ENCODE results near the gene MPHOSPH9. TPM values are rescaled to one million over a fixed set of nuclear protein-coding genes. Genes with fewer than 3 reads are reported as not detected.

MPHOSPH9 gene
- total RNA-seq, 1 experiment from 2014 or later, result 44.9 TPM

GRCh38 chr12:123171967-123172366 is 61.0 kb downstream of the MPHOSPH9 start:
- Histone ChIP-seq H3K27me3 (ENCODE audit: insufficient read depth, low read length) (no peaks in the 10 kb centered on the region), H3K27ac (ENCODE audit: low read depth, low read length) (no peak overlapping the region), H3K9me3 (ENCODE audit: control insufficient read depth in 1 of 2, insufficient read depth in 1 of 2, low read depth in 1 of 2, low read length in 2 of 2) (no peaks in the 10 kb centered on the region), H3K4me1 (ENCODE audit: control insufficient read depth in 1 of 2, insufficient read depth in 2 of 2, low read length in 2 of 2) (no peaks in the 10 kb centered on the region), H3K4me2 (ENCODE audit: low read length) (no peak overlapping the region), H3K4me3 (replicated peaks in 1 of 2; ENCODE audit: low read depth in 1 of 2, low read length in 2 of 2) (no peak overlapping the region), H3K79me2 (ENCODE audit: insufficient read depth, low read length) (no peaks in the 10 kb centered on the region), H3K9me2 (ENCODE audit: insufficient read depth) (no peaks in the 10 kb centered on the region), H4K20me1 (ENCODE audit: insufficient read depth) (no peaks in the 10 kb centered on the region), H3K9ac (ENCODE audit: low read length) (no peak overlapping the region), H2AFZ (ENCODE audit: low read depth, low read length, poor library complexity, severe bottlenecking) (no peak overlapping the region), H3K36me3 (ENCODE audit: control insufficient read depth in 1 of 2, insufficient read depth in 2 of 2, low read length in 2 of 2) (peaks cover 13 to 18% of the 10 kb centered on the region in 2 experiments; a peak in 3 of 4 replicates)
- intact Hi-C loops (cut with micrococcal nuclease), result no loop called here
- TF ChIP-seq ZFX (IDR thresholded peaks at IDR 0.05) (no peak), SRF (IDR thresholded peaks at IDR 0.05; ENCODE audit: low read depth) (no peak), SP1 (IDR thresholded peaks at IDR 0.05; ENCODE audit: low read depth) (no peak), CEBPB (IDR thresholded peaks at IDR 0.05; ENCODE audit: low read depth) (no peak)
- TF ChIP-seq, protein P1, sequence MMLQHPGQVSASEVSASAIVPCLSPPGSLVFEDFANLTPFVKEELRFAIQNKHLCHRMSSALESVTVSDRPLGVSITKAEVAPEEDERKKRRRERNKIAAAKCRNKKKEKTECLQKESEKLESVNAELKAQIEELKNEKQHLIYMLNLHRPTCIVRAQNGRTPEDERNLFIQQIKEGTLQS (IDR thresholded peaks at IDR 0.05), result no peak
- no peak for ATAC-seq
- POLR2A ChIA-PET, result no interaction called here
- DNase-seq (ENCODE audit: low read depth, low spot score), result no peak
- RAD21 ChIA-PET (ENCODE audit: low non-redundant PET in 1 of 2, low total read pairs in 2 of 2, uncharacterized antibody in 2 of 2, unreplicated experiment in 2 of 2), result no interaction called here
- CTCF ChIA-PET, result no interaction called here
- BruUV-seq (replicated peaks), result no TSS peak

DNA sequence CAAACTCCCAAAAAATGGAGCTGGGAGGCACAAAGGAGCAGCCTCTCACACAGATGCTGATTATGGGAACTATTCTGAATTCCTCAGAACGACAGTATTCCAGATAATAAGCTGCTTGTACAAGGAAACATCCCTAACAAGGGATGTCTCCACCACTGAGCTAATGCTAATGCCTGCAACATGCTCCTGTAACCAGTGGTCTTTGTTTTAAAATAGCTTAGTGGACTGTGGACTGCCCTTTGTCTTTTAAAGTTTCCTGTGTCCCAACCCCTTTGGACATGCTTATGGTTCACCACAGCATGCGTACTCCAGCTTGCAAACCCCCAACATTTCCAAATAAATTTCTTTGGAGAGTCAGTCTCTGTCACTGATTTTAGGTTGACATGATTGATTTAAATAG is 65.6 kb downstream of the MPHOSPH9 start:
- H4K20me1 ChIP-seq (ENCODE audit: insufficient read depth), result no peaks in the 10 kb centered on the region
- CTCF ChIA-PET, result no interaction called here
- no peak overlapping the region for H3K4me2 ChIP-seq (ENCODE audit: low read length)
- RAD21 ChIA-PET (ENCODE audit: low non-redundant PET in 1 of 2, low total read pairs in 2 of 2, uncharacterized antibody in 2 of 2, unreplicated experiment in 2 of 2), result no interaction called here
- no peak overlapping the region for H3K4me3 ChIP-seq (replicated peaks in 1 of 2; ENCODE audit: low read depth in 1 of 2, low read length in 2 of 2)
- ATAC-seq (no peak), DNase-seq (ENCODE audit: low read depth, low spot score) (no peak)
- H3K36me3 ChIP-seq (ENCODE audit: control insufficient read depth in 1 of 2, insufficient read depth in 2 of 2, low read length in 2 of 2), result peaks cover 0 to 4% of the 10 kb centered on the region in 2 experiments; a peak in 2 of 4 replicates
- H3K9me3 ChIP-seq (ENCODE audit: control insufficient read depth in 1 of 2, insufficient read depth in 1 of 2, low read depth in 1 of 2, low read length in 2 of 2), result no peaks in the 10 kb centered on the region
- no peaks in the 10 kb centered on the region for H3K79me2 ChIP-seq (ENCODE audit: insufficient read depth, low read length)
- POLR2A ChIA-PET, result no interaction called here
- no peak overlapping the region for H3K27ac ChIP-seq (ENCODE audit: low read depth, low read length)
- H3K27me3 ChIP-seq (ENCODE audit: insufficient read depth, low read length), result no peaks in the 10 kb centered on the region
- H3K9me2 ChIP-seq (ENCODE audit: insufficient read depth), result no peaks in the 10 kb centered on the region
- intact Hi-C loops (cut with micrococcal nuclease), result no loop called here
- peaks cover 2 to 4% of the 10 kb centered on the region in 2 experiments; a peak in 2 of 4 replicates for H3K4me1 ChIP-seq (ENCODE audit: control insufficient read depth in 1 of 2, insufficient read depth in 2 of 2, low read length in 2 of 2)
- no peak for TF ChIP-seq CBX3 (IDR thresholded peaks at IDR 0.05; ENCODE audit: low read depth)
- no peak for TF ChIP-seq ZNF274 (IDR thresholded peaks at IDR 0.05; ENCODE audit: low read depth, low read length)
- no peak for TF ChIP-seq JUND (IDR thresholded peaks at IDR 0.05)
- no peak for TF ChIP-seq SIN3A (IDR thresholded peaks at IDR 0.05; ENCODE audit: low read depth)
- TF ChIP-seq RAD21 (IDR thresholded peaks at IDR 0.05; ENCODE audit: low read depth), result no peak
- TF ChIP-seq FOSL1 (IDR thresholded peaks at IDR 0.05; ENCODE audit: low read depth), result no peak
- no peak overlapping the region for H2AFZ ChIP-seq (ENCODE audit: low read depth, low read length, poor library complexity, severe bottlenecking)
- H3K9ac ChIP-seq (ENCODE audit: low read length), result no peak overlapping the region
- BruUV-seq (replicated peaks), result no TSS peak

Measured in HCT116 (cell line).